ENCODE results near the gene RCAN1.

DNA sequence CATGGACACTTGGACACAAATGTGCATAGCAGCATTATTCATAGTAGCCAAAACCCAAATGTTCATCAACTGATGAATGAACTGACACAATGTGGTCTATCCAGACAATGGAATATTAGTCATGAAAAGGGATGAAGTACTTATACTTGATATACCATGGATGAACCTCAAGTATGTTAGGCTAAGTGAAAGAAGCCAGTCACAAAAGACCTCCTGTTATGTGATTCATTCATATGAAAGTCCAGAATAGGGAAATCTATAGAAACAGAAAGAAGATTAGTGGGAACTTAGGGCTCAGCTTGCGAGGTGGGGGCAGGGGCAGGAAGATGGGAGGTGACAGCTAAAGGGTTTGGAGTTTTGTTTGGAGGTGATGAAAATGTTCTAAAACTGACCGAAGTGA lies 110.3 kb downstream of the RCAN1 start:
- TF ChIP-seq, protein P1, sequence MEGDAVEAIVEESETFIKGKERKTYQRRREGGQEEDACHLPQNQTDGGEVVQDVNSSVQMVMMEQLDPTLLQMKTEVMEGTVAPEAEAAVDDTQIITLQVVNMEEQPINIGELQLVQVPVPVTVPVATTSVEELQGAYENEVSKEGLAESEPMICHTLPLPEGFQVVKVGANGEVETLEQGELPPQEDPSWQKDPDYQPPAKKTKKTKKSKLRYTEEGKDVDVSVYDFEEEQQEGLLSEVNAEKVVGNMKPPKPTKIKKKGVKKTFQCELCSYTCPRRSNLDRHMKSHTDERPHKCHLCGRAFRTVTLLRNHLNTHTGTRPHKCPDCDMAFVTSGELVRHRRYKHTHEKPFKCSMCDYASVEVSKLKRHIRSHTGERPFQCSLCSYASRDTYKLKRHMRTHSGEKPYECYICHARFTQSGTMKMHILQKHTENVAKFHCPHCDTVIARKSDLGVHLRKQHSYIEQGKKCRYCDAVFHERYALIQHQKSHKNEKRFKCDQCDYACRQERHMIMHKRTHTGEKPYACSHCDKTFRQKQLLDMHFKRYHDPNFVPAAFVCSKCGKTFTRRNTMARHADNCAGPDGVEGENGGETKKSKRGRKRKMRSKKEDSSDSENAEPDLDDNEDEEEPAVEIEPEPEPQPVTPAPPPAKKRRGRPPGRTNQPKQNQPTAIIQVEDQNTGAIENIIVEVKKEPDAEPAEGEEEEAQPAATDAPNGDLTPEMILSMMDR (IDR thresholded peaks at IDR 0.05): no peak
- TF ChIP-seq POLR2A (IDR thresholded peaks at IDR 0.05): no peak

Data from testis (tissue), 2 donors.